Measurements from ENCODE around the gene PCNA.

PCNA gene

DNA sequence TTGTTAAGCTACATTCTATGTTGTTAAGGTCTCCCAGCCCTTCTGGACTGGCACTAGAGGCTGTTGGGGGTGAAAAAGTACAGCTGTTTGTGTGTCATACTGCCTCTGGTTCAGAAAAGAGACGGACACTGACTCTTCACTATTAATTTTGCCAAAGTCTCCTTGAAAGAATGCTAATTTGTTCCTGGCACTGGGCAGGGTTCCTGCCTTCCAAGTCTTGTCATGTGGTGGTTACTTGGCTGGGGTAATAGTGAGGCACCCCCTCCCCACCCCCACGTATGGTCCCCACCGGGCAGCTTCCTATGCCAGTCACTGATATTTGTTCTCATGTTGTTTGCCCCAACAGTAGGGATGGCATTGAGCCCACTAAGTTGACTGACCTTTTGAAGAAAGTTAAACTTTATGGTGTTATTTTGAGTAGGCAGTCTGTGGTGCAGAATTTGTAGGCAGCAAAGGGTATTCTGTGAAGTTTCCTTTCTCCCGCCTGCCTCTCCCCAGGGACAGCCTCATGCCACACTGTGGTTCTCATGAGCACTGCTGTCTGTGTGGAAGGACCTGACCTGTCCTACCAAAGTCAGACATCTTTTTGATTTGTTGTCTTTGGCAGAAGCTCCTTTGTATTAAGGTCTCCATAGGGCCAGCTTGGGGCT is 15.7 kb upstream of the PCNA start:
- Histone ChIP-seq H3K4me1 (peaks cover 24 to 48% (median 35%) of the 10 kb centered on the region in 10 experiments), H3K9me3 (replicated peaks in 1 of 11) (no peaks in the 10 kb centered on the region), H3K4me3 (peak overlapping the region in 1 of 10 experiments; percentile 2; a peak in 2 of 20 replicates), H3K36me3 (peaks cover 0 to 30% (median 9%) of the 10 kb centered on the region in 11 experiments; a peak in 10 of 22 replicates), H3K27me3 (no peaks in the 10 kb centered on the region), H3K4me2 (peak overlapping the region; percentile 62 to 92 (median 72)), H3K9ac (peak overlapping the region in 9 of 11 experiments; percentile 1 to 58 (median 39); a peak in 11 of 22 replicates), H4K20me1 (peaks cover 9 to 97% (median 55%) of the 10 kb centered on the region in 11 experiments; a peak in 19 of 22 replicates), H3K27ac (peak overlapping the region in 4 of 11 experiments; percentile 7 to 36 (median 24); a peak in 3 of 22 replicates)
- TF ChIP-seq Cebpa-rat (IDR thresholded peaks at IDR 0.05), result no peak

GRCh38 chr20:5133998-5134397 is 14.2 kb upstream of the PCNA start:
- Histone ChIP-seq H3K27me3 (no peaks in the 10 kb centered on the region), H3K4me2 (no peak overlapping the region; a peak in 2 of 22 replicates), H4K20me1 (peaks cover 10 to 96% (median 53%) of the 10 kb centered on the region in 11 experiments; a peak in 20 of 22 replicates), H3K9me3 (replicated peaks in 1 of 11) (no peaks in the 10 kb centered on the region), H3K9ac (no peak overlapping the region), H3K4me1 (peaks cover 29 to 53% (median 39%) of the 10 kb centered on the region in 10 experiments), H3K36me3 (peaks cover 0 to 39% (median 13%) of the 10 kb centered on the region in 11 experiments; a peak in 11 of 22 replicates), H3K27ac (no peak overlapping the region), H3K4me3 (no peak overlapping the region)
- no peak for TF ChIP-seq Cebpa-rat (IDR thresholded peaks at IDR 0.05)

GRCh38 chr20:5131502-5131901 is 11.7 kb upstream of the PCNA start:
- H3K4me2 ChIP-seq, result peak overlapping the region in 7 of 11 experiments; percentile 6 to 45 (median 29); a peak in 10 of 22 replicates

DNA sequence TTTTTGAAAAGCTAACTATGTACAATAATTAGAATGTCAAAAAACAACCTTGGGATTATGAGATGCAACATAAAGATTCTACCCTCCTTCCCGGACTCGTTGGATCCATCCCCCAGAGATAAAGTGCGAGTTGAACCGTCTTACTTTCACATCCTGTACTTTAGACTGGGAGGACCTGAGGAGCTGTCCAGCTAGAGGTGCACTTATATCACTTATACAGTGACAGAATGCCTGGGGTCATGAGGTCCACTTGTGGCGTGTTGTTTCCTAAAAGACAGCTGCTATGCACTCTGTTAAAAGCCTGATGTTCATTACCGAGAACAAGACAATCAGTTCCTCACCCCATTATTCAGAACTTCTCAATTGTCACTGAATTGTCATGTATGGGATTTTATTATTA is 9.1 kb upstream of the PCNA start:
- Histone ChIP-seq H3K27ac (peak overlapping the region in 2 of 11 experiments; percentile 86 to 91; a peak in 2 of 22 replicates), H3K36me3 (peaks cover 0 to 16% (median 4%) of the 10 kb centered on the region in 11 experiments; a peak in 5 of 22 replicates), H3K4me1 (peaks cover 30 to 42% (median 36%) of the 10 kb centered on the region in 10 experiments), H3K27me3 (no peaks in the 10 kb centered on the region), H4K20me1 (peaks cover 4 to 55% (median 32%) of the 10 kb centered on the region in 11 experiments; a peak in 15 of 22 replicates), H3K4me3 (peak overlapping the region in 1 of 10 experiments; percentile 87; a peak in 1 of 20 replicates), H3K4me2 (peak overlapping the region; percentile 80 to 98 (median 89)), H3K9ac (peak overlapping the region in 7 of 11 experiments; percentile 5 to 95 (median 93); a peak in 7 of 22 replicates), H3K9me3 (replicated peaks in 1 of 11) (no peaks in the 10 kb centered on the region)
- TF ChIP-seq Cebpa-rat (IDR thresholded peaks at IDR 0.05), result no peak

More at GRCh38 chr20:5131502-5131901, 11.7 kb upstream of the PCNA start:
- Histone ChIP-seq H4K20me1 (peaks cover 13 to 81% (median 54%) of the 10 kb centered on the region in 11 experiments; a peak in 20 of 22 replicates), H3K9me3 (replicated peaks in 1 of 11) (no peaks in the 10 kb centered on the region), H3K9ac (no peak overlapping the region), H3K4me3 (no peak overlapping the region), H3K27ac (no peak overlapping the region; a peak in 1 of 22 replicates), H3K4me1 (peaks cover 37 to 59% (median 48%) of the 10 kb centered on the region in 10 experiments), H3K27me3 (no peaks in the 10 kb centered on the region), H3K36me3 (peaks cover 0 to 16% (median 4%) of the 10 kb centered on the region in 11 experiments; a peak in 6 of 22 replicates)
- TF ChIP-seq Cebpa-rat (IDR thresholded peaks at IDR 0.05), result no peak

DNA sequence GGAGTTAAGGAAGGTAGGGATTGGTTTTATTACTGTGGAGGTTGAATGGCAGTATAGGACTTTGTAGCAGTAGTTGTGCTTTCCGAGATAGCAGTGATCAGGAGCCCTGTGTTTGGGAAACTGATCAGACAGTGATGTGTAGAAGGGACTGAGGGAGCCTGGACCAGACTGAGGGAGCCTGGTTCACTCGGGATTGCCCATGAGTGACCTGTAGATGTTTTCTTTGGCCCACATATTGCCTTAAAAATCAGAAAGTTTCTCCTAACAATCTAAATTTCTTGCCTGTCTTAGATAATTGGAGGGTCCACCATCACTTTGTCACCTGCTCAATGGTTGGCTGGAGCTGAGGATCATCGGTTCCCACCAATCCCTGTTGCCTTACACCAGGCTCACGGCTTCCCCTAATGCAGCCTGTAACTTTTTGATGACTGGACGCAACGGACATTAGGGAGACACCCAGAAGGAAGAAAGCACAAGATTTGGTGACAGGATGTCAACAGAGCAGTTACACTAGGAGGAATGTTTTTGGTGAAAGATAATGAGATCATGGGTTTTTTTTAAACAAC is 8.2 kb upstream of the PCNA start:
- Histone ChIP-seq H3K9me3 (replicated peaks in 1 of 11) (no peaks in the 10 kb centered on the region), H3K4me3 (peak overlapping the region; percentile 77 to 98 (median 91)), H4K20me1 (peaks cover 3 to 45% (median 24%) of the 10 kb centered on the region in 11 experiments; a peak in 14 of 22 replicates), H3K36me3 (peaks cover 0 to 12% (median 2%) of the 10 kb centered on the region in 11 experiments; a peak in 5 of 22 replicates), H3K27ac (peak overlapping the region; percentile 76 to 93 (median 86)), H3K4me1 (peaks cover 30 to 42% (median 36%) of the 10 kb centered on the region in 10 experiments), H3K4me2 (peak overlapping the region; percentile 80 to 98 (median 89)), H3K27me3 (no peaks in the 10 kb centered on the region), H3K9ac (peak overlapping the region; percentile 81 to 95 (median 89))
- TF ChIP-seq Cebpa-rat (IDR thresholded peaks at IDR 0.05), result no peak

DNA sequence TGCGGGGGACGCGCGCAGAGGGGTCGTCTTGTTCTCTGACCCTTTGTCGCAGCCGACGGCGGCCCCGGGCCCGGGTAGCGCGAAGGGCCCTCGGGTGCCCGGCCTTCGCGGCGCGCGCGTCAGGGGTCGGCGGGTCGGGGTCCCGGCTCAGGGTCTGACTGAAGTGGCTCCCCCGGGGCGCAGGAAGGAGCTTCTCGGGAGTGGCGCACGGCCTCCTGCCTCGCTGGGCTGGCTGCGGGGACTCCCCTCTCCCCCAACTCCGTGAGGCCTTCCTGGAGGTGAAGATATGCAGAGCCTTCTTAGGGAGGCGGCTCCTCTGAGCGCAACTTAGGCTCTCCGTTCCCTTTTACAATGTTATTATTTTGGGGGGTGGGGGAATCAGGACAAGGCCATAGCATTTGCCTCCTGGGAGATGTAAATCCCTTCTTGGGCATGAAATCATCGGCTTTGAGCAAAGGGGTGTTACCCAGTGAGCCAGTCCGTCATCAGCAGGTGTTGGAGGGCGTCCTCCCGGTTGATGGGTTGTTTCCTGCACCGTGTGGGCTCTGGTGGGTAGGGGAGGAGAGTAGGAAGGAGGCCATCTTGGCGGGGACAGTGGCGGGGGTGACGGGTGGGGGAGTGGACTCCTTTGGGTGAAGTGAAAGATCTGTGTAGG is 7.6 kb upstream of the PCNA start:
- Histone ChIP-seq H3K9ac (peak overlapping the region; percentile 81 to 95 (median 89)), H3K4me2 (peak overlapping the region; percentile 80 to 98 (median 89)), H3K27ac (peak overlapping the region; percentile 76 to 93 (median 86)), H4K20me1 (peaks cover 3 to 39% (median 24%) of the 10 kb centered on the region in 11 experiments; a peak in 14 of 22 replicates), H3K36me3 (peaks cover 0 to 10% (median 0%) of the 10 kb centered on the region in 11 experiments; a peak in 3 of 22 replicates), H3K27me3 (no peaks in the 10 kb centered on the region), H3K4me3 (peak overlapping the region; percentile 77 to 98 (median 91)), H3K9me3 (replicated peaks in 1 of 11) (no peaks in the 10 kb centered on the region), H3K4me1 (peaks cover 30 to 42% (median 36%) of the 10 kb centered on the region in 10 experiments)
- no peak for TF ChIP-seq Cebpa-rat (IDR thresholded peaks at IDR 0.05)

DNA sequence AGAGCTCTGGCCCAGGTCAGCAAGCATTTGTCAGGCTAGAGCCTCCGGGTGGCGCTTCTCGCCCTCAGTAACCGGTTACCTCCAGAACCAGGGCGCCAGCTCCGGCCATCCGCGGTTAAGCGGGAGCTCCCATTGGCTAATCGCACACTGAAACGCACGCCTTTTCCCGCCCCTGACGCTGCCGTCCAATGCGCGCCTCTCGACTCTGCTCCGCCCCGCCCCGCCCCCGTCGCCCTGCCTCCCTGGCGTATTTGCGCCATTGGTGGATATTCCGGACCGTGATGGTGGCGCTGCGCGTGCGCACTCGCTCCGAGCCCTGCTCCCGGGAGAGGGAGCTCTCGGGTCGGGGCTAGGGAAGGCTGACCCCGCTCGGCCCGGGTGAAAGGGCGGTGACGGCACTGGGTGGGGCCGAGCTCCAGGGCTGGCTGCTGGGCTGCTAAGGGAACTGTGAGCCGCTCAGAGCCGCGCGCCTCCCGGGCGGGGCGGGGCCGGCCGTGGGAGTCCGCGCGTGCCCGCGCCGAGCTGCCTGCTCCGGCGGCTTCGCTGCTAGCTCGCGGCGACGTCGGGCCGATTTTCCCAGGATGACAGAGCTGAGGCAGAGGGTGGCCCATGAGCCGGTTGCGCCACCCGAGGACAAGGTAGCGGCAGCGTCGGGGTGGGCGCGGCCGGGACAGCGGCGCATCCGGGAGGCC is 6.9 kb upstream of the PCNA start, which contains the start of gene CDS2:
Gene CDS2 (plus strand): TSS at position 497 of the 692 bp plus-strand sequence. CDS start 85 bp downstream, at position 582.
- Histone ChIP-seq H3K4me2 (peak within 1 kb of the TSS; percentile 80 to 98 (median 89)), H4K20me1 (peaks cover 3 to 32% (median 23%) of the 10 kb centered on the region in 11 experiments; a peak in 14 of 22 replicates), H3K27me3 (no peaks in the 10 kb centered on the region), H3K4me3 (peak within 1 kb of the TSS; percentile 77 to 98 (median 91)), H3K9me3 (replicated peaks in 1 of 11) (no peaks in the 10 kb centered on the region), H3K9ac (peak within 1 kb of the TSS; percentile 81 to 95 (median 89)), H3K36me3 (peaks cover 0 to 10% (median 0%) of the 10 kb centered on the region in 11 experiments; a peak in 3 of 22 replicates), H3K27ac (peak within 1 kb of the TSS; percentile 76 to 93 (median 86)), H3K4me1 (peaks cover 30 to 40% (median 36%) of the 10 kb centered on the region in 10 experiments)
- no peak for TF ChIP-seq Cebpa-rat (IDR thresholded peaks at IDR 0.05)

- Histone ChIP-seq H3K27me3 (no peaks in the 10 kb centered on the region), H3K27ac (no peak overlapping the region), H3K4me2 (no peak overlapping the region), H3K4me3 (no peak overlapping the region), H3K36me3 (peaks cover 0 to 11% (median 9%) of the 10 kb centered on the region in 11 experiments; a peak in 14 of 22 replicates), H3K9me3 (replicated peaks in 1 of 11) (no peaks in the 10 kb centered on the region), H4K20me1 (peaks cover 14 to 21% (median 18%) of the 10 kb centered on the region in 11 experiments; a peak in 21 of 22 replicates), H3K9ac (no peak overlapping the region), H3K4me1 (peaks cover 21 to 32% (median 28%) of the 10 kb centered on the region in 10 experiments)
- TF ChIP-seq Cebpa-rat (IDR thresholded peaks at IDR 0.05), result no peak
Observed at GRCh38 chr20:5122873-5123260, 3.1 kb upstream of the PCNA start.

All from BLaER1 treated with 17β-estradiol and CSF1 and Interleukin-3, amounts not matched to agents 10 nM and 100 nM (cell line).